Tibial nerve (tissue), 4 donors: ENCODE measurements around the gene MTMR2.

ENCODE experiments used
- EP300 ChIP-seq, 2 donors: sonication (generic); formaldehyde crosslinking; IDR thresholded peaks; one replicate each; pipeline ENCODE4 v1.6.1; 2017; ENCODE audit warnings: antibody characterized with exemption in 2 of 2, mild to moderate bottlenecking in 1 of 2
- POLR2A ChIP-seq, 2 donors: fragments of 450-650 bp; IDR thresholded peaks; one replicate each; pipeline ENCODE4 v1.6.1; 2017; ENCODE audit warnings: antibody characterized with exemption in 2 of 2, mild to moderate bottlenecking in 2 of 2, moderate library complexity in 2 of 2
- TF ChIP-seq, protein P1 (sequence below), 5 experiments: fragments of 200-600 bp in 3 of 5; fragments of 450-650 bp in 2 of 5; sonication (generic) in 3 of 5; IDR thresholded peaks; one replicate each; pipeline ENCODE4 v1.5.1; 2016 to 2019; ENCODE audit warnings: antibody characterized with exemption in 5 of 5, mild to moderate bottlenecking in 3 of 5, moderate library complexity in 2 of 5

DNA sequence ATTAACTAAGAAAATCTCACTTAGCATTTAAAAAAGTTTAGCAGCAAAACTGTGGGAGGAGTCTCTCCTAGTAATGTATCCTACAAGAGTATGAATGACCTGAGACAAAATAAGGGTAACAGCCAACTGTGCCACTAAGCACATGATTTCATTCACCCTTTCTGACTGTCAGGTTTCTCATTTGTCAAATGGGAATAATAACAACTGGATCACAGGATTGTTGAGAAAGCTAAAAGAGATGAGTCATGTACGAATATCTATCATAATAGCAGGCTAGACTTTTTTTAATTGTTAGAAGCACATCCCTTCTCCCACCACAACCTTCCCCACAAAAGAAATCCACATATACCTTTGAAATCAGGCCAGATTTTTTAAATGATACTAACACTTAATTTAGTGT, 39.5 kb downstream of the MTMR2 start:
- TF ChIP-seq, protein P1, sequence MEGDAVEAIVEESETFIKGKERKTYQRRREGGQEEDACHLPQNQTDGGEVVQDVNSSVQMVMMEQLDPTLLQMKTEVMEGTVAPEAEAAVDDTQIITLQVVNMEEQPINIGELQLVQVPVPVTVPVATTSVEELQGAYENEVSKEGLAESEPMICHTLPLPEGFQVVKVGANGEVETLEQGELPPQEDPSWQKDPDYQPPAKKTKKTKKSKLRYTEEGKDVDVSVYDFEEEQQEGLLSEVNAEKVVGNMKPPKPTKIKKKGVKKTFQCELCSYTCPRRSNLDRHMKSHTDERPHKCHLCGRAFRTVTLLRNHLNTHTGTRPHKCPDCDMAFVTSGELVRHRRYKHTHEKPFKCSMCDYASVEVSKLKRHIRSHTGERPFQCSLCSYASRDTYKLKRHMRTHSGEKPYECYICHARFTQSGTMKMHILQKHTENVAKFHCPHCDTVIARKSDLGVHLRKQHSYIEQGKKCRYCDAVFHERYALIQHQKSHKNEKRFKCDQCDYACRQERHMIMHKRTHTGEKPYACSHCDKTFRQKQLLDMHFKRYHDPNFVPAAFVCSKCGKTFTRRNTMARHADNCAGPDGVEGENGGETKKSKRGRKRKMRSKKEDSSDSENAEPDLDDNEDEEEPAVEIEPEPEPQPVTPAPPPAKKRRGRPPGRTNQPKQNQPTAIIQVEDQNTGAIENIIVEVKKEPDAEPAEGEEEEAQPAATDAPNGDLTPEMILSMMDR (IDR thresholded peaks at IDR 0.05), result no peak
- TF ChIP-seq POLR2A (IDR thresholded peaks at IDR 0.05), result no peak
- no peak for TF ChIP-seq EP300 (IDR thresholded peaks at IDR 0.05)
